Measurements from ENCODE around the gene KDELR1. TPM values are rescaled to one million over a fixed set of nuclear protein-coding genes. Genes with fewer than 3 reads are reported as not detected.
A peak's percentile ranks its signal among the peaks of the same experiment; 100 is the strongest.

KDELR1 gene
- total and polyA plus RNA-seq, 9 of the 15 experiments (the other 6 are each of a cell fraction or from before 2014, with no cell fraction given) = 6.1 to 165 (median 58.5) TPM

GRCh38 chr19:48418317-48419064 is 27.1 kb upstream of the KDELR1 start (continued):
- TF ChIP-seq PATZ1 (CRISPR knock-in tag; IDR thresholded peaks at IDR 0.05; ENCODE audit: borderline replicate concordance) (no peak), TAF1 (IDR thresholded peaks at IDR 0.05; ENCODE audit: control insufficient read depth, extremely low read depth, insufficient read depth, low read length, severe bottlenecking) (no peak), ASH1L (IDR thresholded peaks at IDR 0.05; ENCODE audit: borderline replicate concordance, low read depth, partially characterized antibody) (no peak), SP2 (IDR thresholded peaks at IDR 0.05; ENCODE audit: extremely low read depth, low read depth, low read length, poor library complexity, severe bottlenecking) (no peak), NELFE (IDR thresholded peaks at IDR 0.05; ENCODE audit: insufficient read depth, insufficient read length) (no peak), FOXA1 (IDR thresholded peaks at IDR 0.05; ENCODE audit: borderline replicate concordance) (no peak), GABPB1 (CRISPR knock-in tag; IDR thresholded peaks at IDR 0.05) (no peak), E2F6 (IDR thresholded peaks at IDR 0.05; ENCODE audit: borderline replicate concordance in 1 of 2, extremely low read depth in 1 of 2, insufficient read depth in 1 of 2, insufficient read length in 1 of 2, low read depth in 1 of 2, low read length in 1 of 2, poor library complexity in 1 of 2, severe bottlenecking in 1 of 2) (no peak), ZBTB7A (IDR thresholded peaks at IDR 0.05; ENCODE audit: borderline replicate concordance, control insufficient read depth, low read depth, low read length) (no peak), HSF4 (CRISPR knock-in tag; IDR thresholded peaks at IDR 0.05; ENCODE audit: borderline replicate concordance) (no peak), SMARCA4 (IDR thresholded peaks at IDR 0.05) (0 out of 2 replicates have a peak, but pooled peaks have one; percentile 31), MEIS2 (IDR thresholded peaks at IDR 0.05; ENCODE audit: partially characterized antibody) (peak; percentile 97), U2AF2 (optimal IDR thresholded peaks at IDR 0.05; ENCODE audit: low read depth, low read length) (no peak), ZKSCAN3 (CRISPR knock-in tag; IDR thresholded peaks at IDR 0.05) (no peak), SPI1 (IDR thresholded peaks at IDR 0.05; ENCODE audit: borderline replicate concordance, low read depth, low read length) (no peak), SMAD4 (CRISPR knock-in tag; conservative IDR thresholded peaks at IDR 0.05) (peak; percentile 30; the same call in 1 of the 2 replicates), HDAC2 (IDR thresholded peaks at IDR 0.05) (no peak), ZC3H4 (CRISPR knock-in tag; IDR thresholded peaks at IDR 0.05; ENCODE audit: borderline replicate concordance) (no peak), CTCF (IDR thresholded peaks at IDR 0.05 in 2 of 3, conservative IDR thresholded peaks at IDR 0.05 in 1 of 3; ENCODE audit: insufficient read depth in 2 of 3, low read depth in 1 of 3, low read length in 3 of 3) (peak; percentile 42 to 57 (median 46))

Data from K562 (cell line).